ENCODE results near the gene RGS7. TPM values are rescaled to one million over a fixed set of nuclear protein-coding genes. Genes with fewer than 3 reads are reported as not detected.
"Not testable (repeated sequence)": the region's sequence is repeated elsewhere in the genome, so short reads cannot be mapped to it uniquely, and the experiment has no call there.

The RGS7 gene
- total RNA-seq, 1 donor from 2014 or later = not detected

DNA sequence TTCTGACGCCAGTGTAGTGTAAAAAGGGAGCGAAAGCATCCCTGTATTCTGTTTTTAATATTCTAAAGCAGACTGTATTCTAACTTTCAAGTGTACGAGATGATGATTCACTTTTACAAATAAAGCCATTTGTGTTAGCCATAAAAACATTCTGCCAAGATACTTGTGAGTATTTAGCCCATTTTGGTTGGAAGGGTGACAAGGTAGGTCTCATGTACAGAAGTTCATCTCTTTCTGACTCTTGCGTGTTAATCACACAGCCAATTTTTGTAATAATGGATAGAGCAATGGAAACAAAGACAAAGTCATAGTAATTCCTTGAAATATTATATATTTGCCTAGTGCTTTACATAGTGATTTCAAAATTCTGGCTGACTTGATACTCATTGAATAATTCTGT lies 619.7 kb downstream of the RGS7 start:
- DNase-seq (ENCODE audit: low read depth) (no peak), FAIRE-seq (no peak)
- TF ChIP-seq, protein P1, sequence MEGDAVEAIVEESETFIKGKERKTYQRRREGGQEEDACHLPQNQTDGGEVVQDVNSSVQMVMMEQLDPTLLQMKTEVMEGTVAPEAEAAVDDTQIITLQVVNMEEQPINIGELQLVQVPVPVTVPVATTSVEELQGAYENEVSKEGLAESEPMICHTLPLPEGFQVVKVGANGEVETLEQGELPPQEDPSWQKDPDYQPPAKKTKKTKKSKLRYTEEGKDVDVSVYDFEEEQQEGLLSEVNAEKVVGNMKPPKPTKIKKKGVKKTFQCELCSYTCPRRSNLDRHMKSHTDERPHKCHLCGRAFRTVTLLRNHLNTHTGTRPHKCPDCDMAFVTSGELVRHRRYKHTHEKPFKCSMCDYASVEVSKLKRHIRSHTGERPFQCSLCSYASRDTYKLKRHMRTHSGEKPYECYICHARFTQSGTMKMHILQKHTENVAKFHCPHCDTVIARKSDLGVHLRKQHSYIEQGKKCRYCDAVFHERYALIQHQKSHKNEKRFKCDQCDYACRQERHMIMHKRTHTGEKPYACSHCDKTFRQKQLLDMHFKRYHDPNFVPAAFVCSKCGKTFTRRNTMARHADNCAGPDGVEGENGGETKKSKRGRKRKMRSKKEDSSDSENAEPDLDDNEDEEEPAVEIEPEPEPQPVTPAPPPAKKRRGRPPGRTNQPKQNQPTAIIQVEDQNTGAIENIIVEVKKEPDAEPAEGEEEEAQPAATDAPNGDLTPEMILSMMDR (IDR thresholded peaks at IDR 0.05; ENCODE audit: insufficient read depth, low read length, severe bottlenecking) = no peak
- H3K27me3 ChIP-seq (ENCODE audit: control insufficient read depth, insufficient read depth, low read length) = no peaks in the 10 kb centered on the region
- H3K36me3 ChIP-seq (ENCODE audit: control insufficient read depth, insufficient read depth, low read length) = no peaks in the 10 kb centered on the region
- H3K4me3 ChIP-seq (ENCODE audit: low read depth, low read length) = no peak overlapping the region

DNA sequence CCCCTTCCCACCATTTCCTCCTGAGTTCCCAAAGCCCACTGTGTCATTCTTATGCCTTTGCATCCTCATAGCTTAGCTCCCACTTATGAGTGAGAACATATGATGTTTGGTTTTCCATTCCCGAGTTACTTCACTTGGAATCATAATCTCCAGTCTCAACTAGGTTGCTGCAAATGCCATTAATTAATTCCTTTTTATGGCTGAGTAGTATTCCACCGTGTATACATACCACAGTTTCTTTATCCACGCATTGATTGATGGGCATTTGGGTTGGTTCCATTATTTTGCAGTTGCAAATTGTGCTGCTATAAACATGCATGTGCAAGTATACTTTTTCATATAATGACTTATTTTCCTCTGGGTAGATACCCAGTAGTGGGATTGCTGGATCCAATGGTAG lies 622.3 kb downstream of the RGS7 start:
- DNase-seq (ENCODE audit: low read depth); H3K27me3 ChIP-seq (ENCODE audit: control insufficient read depth, insufficient read depth, low read length); FAIRE-seq; H3K4me3 ChIP-seq (ENCODE audit: low read depth, low read length); H3K36me3 ChIP-seq (ENCODE audit: control insufficient read depth, insufficient read depth, low read length): not testable (repeated sequence)

DNA sequence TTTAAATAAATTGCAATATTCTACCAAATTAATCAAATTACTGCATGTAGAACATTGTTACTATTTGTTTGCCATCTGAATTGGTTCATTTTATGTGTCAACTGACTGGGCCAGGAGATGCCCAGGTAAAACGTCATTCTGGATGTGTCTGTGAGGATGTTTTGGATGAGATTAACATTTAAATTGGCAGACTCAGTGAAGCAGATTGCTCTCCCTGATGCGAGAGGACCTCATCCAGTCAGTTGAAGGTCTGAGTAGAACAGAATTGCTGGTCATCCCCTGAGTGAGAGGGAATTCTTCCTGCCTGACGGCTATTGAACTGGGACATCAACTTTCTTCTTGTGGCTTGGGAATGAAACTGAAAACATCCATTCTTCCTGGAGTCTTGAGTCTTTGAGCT lies 623.0 kb downstream of the RGS7 start:
- Histone ChIP-seq H3K4me3 (ENCODE audit: low read depth, low read length) (no peak overlapping the region), H3K36me3 (ENCODE audit: control insufficient read depth, insufficient read depth, low read length) (no peaks in the 10 kb centered on the region), H3K27me3 (ENCODE audit: control insufficient read depth, insufficient read depth, low read length) (no peaks in the 10 kb centered on the region)
- TF ChIP-seq, protein P1 (IDR thresholded peaks at IDR 0.05; ENCODE audit: insufficient read depth, low read length, severe bottlenecking) = no peak
- FAIRE-seq (no peak), DNase-seq (ENCODE audit: low read depth) (no peak)

DNA sequence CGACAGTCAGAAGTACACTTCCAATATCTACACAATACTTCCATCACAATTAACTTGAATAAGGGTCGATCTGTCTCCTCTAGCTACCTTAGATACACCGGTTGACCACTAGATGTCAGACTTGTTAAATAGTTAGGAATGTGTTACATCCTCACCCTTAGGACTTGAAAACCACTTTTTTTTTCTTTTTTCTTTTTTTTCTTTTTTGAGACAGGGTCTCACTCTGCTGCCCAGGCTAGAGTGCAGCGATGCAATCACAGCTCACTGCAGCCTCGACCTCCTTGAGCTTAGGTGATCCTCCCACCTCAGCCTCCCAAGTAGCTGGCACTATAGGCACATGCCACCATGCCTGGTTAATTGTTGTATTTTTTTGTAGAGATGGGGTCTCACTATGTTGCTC lies 624.6 kb downstream of the RGS7 start:
- TF ChIP-seq, protein P1 (IDR thresholded peaks at IDR 0.05; ENCODE audit: insufficient read depth, low read length, severe bottlenecking) = peak; percentile 45
- Histone ChIP-seq H3K27me3 (ENCODE audit: control insufficient read depth, insufficient read depth, low read length) (no peaks in the 10 kb centered on the region), H3K36me3 (ENCODE audit: control insufficient read depth, insufficient read depth, low read length) (no peaks in the 10 kb centered on the region), H3K4me3 (ENCODE audit: low read depth, low read length) (no peak overlapping the region)
- peak; percentile 52 for DNase-seq (ENCODE audit: low read depth)
- FAIRE-seq = no peak

Other genes with a start within 250 kb of the RGS7 start
- gene FH, start 162.6 kb upstream of the RGS7 start, total RNA-seq = 33.7 and 41.1 TPM in 2 replicates
- gene KMO, start 175.2 kb upstream of the RGS7 start, total RNA-seq = not detected in 2 replicates